Testis (tissue), 2 donors: ENCODE results near the gene PRSS27.

Experiments used
- CTCF ChIP-seq, 3 experiments: fragments of 450-650 bp in 2 of 3; fragments of 200-600 bp in 1 of 3; sonication (generic) in 1 of 3; IDR thresholded peaks; one replicate each; pipeline ENCODE4 v1.5.1; 2016 to 2019; ENCODE audit warnings: antibody characterized with exemption in 3 of 3, mild to moderate bottlenecking in 2 of 3, moderate library complexity in 1 of 3
- POLR2A ChIP-seq: fragments of 450-650 bp; IDR thresholded peaks from one replicate; pipeline ENCODE4 v1.6.1; 2017; ENCODE audit warnings: antibody characterized with exemption, mild to moderate bottlenecking, moderate library complexity

- TF ChIP-seq CTCF (IDR thresholded peaks at IDR 0.05) (no peak), POLR2A (no peak)
Measured at GRCh38 chr16:2749936-2750335, 29.9 kb upstream of the PRSS27 start.
